Effector memory CD8-positive, alpha-beta T cell (primary cell): Measurements from ENCODE around the gene EHF.

Experiments
- ATAC-seq: fragments of 150-1000 bp; cut with Tn5 transposase; replicated peaks from 2 replicates; pipeline ENCODE4 v1.10.0; 2021; ENCODE audit warnings: mild to moderate bottlenecking, moderate library complexity
- DNase-seq, 3 experiments: peaks; one replicate each; pipeline ENCODE4 v3.0.0; 2021
- H3K27ac Mint-ChIP-seq, 2 donors: one replicate each; pipeline ENCODE4 v1.8.0; 2022; ENCODE audit warnings: mild to moderate bottlenecking in 2 of 2, mixed read lengths in 2 of 2, moderate library complexity in 2 of 2
- H3K27me3 Mint-ChIP-seq, 2 donors: one replicate each; pipeline ENCODE4 v1.8.0; 2022; ENCODE audit warnings: mixed read lengths in 2 of 2
- H3K36me3 Mint-ChIP-seq: one replicate; pipeline ENCODE4 v1.8.0; 2022; ENCODE audit warnings: mild to moderate bottlenecking, moderate library complexity, mixed read lengths; ENCODE audit not compliant: insufficient read depth
- H3K4me1 Mint-ChIP-seq, 2 donors: one replicate each; pipeline ENCODE4 v1.8.0; 2022; ENCODE audit warnings: low read depth in 2 of 2, mixed read lengths in 2 of 2
- H3K4me3 Mint-ChIP-seq, 2 donors: one replicate each; pipeline ENCODE4 v1.8.0; 2022; ENCODE audit warnings: mild to moderate bottlenecking in 2 of 2, mixed read lengths in 2 of 2, moderate library complexity in 2 of 2
- H3K9me3 Mint-ChIP-seq, 2 donors: one replicate each; pipeline ENCODE4 v1.8.0; 2022; ENCODE audit warnings: mixed read lengths in 2 of 2

Gene EHF

GRCh38 chr11:34646431-34646830 is 25.5 kb downstream of the EHF start:
- ATAC-seq (no peak), DNase-seq (no peak)
- no peaks in the 10 kb centered on the region for H3K9me3 Mint-ChIP-seq
- H3K27me3 Mint-ChIP-seq = peaks cover 21 to 54% of the 10 kb centered on the region in 2 donors
- H3K27ac Mint-ChIP-seq = no peak overlapping the region
- H3K36me3 Mint-ChIP-seq = peaks cover 9% of the 10 kb centered on the region
- no peak overlapping the region for H3K4me3 Mint-ChIP-seq
- H3K4me1 Mint-ChIP-seq = peaks cover 17 to 22% of the 10 kb centered on the region in 2 donors

GRCh38 chr11:34647131-34647530 is 26.2 kb downstream of the EHF start:
- ATAC-seq = no peak
- peaks cover 20 to 24% of the 10 kb centered on the region in 2 donors for H3K4me1 Mint-ChIP-seq
- DNase-seq = no peak

DNA sequence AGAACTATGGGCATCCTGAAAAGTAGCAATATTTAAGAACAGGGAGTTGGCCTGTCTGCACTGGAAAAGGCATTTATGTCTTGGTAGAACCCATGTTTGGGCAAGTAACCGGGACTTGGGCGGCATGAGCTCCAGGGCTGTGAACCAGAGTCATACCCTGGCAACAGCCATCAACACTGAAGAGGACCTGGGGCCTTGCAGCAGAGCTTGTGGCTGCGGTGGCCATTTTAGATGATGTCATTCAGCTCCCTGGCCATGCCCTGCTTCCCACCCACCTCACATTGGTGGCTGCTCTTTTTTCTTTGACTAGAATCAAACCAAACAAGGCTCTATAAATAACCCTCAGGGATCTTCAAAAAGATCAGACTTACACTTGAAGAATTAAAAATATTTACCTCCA is 26.6 kb downstream of the EHF start:
- H3K27me3 Mint-ChIP-seq = peaks cover 22 to 51% of the 10 kb centered on the region in 2 donors
- peak overlapping the region in 1 of 2 donors; percentile 17 for H3K27ac Mint-ChIP-seq
- H3K4me3 Mint-ChIP-seq = no peak overlapping the region
- ATAC-seq = no peak
- no peak for DNase-seq
- H3K36me3 Mint-ChIP-seq = peaks cover 9% of the 10 kb centered on the region
- no peaks in the 10 kb centered on the region for H3K9me3 Mint-ChIP-seq
- H3K4me1 Mint-ChIP-seq = peaks cover 21 to 24% of the 10 kb centered on the region in 2 donors

More at GRCh38 chr11:34647131-34647530, 26.2 kb downstream of the EHF start:
- Mint-ChIP-seq H3K27me3 (peaks cover 21 to 51% of the 10 kb centered on the region in 2 donors), H3K4me3 (no peak overlapping the region), H3K9me3 (no peaks in the 10 kb centered on the region), H3K36me3 (peaks cover 9% of the 10 kb centered on the region), H3K27ac (no peak overlapping the region)

DNA sequence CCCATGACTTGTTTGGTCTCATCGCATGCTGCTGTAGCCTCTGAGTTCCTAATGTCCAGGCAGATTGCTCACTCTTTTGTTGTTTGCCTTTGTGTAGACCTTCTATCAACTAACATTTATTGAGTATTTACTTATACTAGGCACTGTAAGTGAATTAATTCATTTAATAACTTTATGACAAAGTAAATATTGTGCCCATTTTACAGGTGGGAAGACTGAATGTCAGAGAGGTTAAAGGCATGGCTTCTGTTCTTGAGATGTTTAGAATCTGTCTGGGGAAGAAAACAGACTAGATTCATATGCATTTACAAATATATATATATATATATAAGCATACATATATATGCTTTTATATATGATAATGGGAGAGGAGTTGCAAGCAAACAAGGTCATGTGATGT is 27.1 kb downstream of the EHF start:
- peaks cover 22 to 51% of the 10 kb centered on the region in 2 donors for H3K27me3 Mint-ChIP-seq
- no peak for ATAC-seq
- no peaks in the 10 kb centered on the region for H3K9me3 Mint-ChIP-seq
- H3K4me1 Mint-ChIP-seq = peaks cover 24 to 25% of the 10 kb centered on the region in 2 donors
- no peak for DNase-seq
- H3K36me3 Mint-ChIP-seq = peaks cover 9% of the 10 kb centered on the region
- H3K27ac Mint-ChIP-seq = peak overlapping the region in 1 of 2 donors; percentile 17
- no peak overlapping the region for H3K4me3 Mint-ChIP-seq

DNA sequence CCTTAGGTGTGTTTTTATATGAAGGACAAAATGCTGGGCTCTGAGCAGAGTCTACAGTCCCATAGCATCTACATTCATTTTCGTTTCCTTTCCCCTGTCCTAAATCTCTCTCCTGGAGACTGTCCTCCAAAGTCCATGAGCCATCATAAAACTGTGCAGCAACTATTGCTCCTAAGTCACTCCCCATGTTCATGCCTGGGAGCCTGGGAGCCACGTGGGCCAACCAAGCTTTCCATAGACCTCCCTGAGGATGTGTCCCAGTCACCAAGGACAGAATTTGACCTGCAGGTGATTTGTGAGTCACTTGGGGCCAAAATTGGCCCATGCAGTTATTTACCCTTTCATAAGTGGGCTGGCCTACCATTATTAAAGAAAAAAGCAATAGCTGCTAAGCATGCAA is 28.7 kb downstream of the EHF start:
- Mint-ChIP-seq H3K4me1 (peaks cover 28 to 31% of the 10 kb centered on the region in 2 donors), H3K36me3 (peaks cover 9% of the 10 kb centered on the region), H3K4me3 (peak overlapping the region in 1 of 2 donors; percentile 42), H3K27ac (no peak overlapping the region), H3K9me3 (no peaks in the 10 kb centered on the region), H3K27me3 (peaks cover 31 to 52% of the 10 kb centered on the region in 2 donors)
- no peak for ATAC-seq
- DNase-seq = no peak

DNA sequence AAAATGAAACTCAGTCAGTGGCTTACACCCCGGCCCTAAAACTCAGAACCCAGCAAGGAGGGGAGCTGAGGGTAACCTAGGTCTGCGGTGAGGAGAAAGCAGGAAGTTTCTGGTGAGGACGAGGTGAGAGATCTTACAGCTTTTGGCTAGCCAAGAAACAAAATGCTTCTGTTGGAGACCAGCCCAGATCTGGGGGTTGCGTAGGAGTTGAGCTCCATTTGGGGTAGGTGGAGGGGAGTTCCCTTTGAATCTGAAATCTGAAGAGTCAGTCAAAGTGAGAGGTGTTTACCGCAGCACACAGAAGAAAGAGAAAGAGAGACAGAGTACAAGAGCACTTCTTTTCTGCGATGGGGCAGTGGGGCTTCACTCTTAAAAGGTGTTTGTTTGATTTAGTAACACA is 29.6 kb downstream of the EHF start:
- Mint-ChIP-seq H3K4me1 (peaks cover 25 to 31% of the 10 kb centered on the region in 2 donors), H3K4me3 (peak overlapping the region; percentile 42 to 49), H3K27me3 (peaks cover 31 to 56% of the 10 kb centered on the region in 2 donors), H3K36me3 (peaks cover 9% of the 10 kb centered on the region), H3K27ac (peak overlapping the region; percentile 15 to 26), H3K9me3 (no peaks in the 10 kb centered on the region)
- ATAC-seq (peak; percentile 92), DNase-seq (peak; percentile 75 to 80 (median 80))

- Mint-ChIP-seq H3K27ac (no peak overlapping the region), H3K27me3 (peaks cover 39 to 56% of the 10 kb centered on the region in 2 donors), H3K9me3 (peaks cover 0 to 5% of the 10 kb centered on the region in 2 donors), H3K4me1 (peaks cover 23 to 31% of the 10 kb centered on the region in 2 donors), H3K36me3 (peaks cover 9% of the 10 kb centered on the region), H3K4me3 (peak overlapping the region in 1 of 2 donors; percentile 34)
- ATAC-seq (no peak), DNase-seq (no peak)
Measured at GRCh38 chr11:34651551-34651950, 30.7 kb downstream of the EHF start.

GRCh38 chr11:34652191-34652973 is 31.5 kb downstream of the EHF start:
- Mint-ChIP-seq H3K4me1 (peaks cover 19 to 31% of the 10 kb centered on the region in 2 donors), H3K36me3 (peaks cover 9% of the 10 kb centered on the region), H3K27me3 (peaks cover 47 to 59% of the 10 kb centered on the region in 2 donors), H3K27ac (no peak overlapping the region), H3K9me3 (peaks cover 0 to 7% of the 10 kb centered on the region in 2 donors), H3K4me3 (no peak overlapping the region)
- ATAC-seq = no peak
- no peak for DNase-seq

- Mint-ChIP-seq H3K27ac (no peak overlapping the region), H3K4me1 (peaks cover 19 to 31% of the 10 kb centered on the region in 2 donors), H3K36me3 (peaks cover 9% of the 10 kb centered on the region), H3K27me3 (peaks cover 49 to 57% of the 10 kb centered on the region in 2 donors), H3K4me3 (no peak overlapping the region), H3K9me3 (peaks cover 0 to 7% of the 10 kb centered on the region in 2 donors)
- DNase-seq (no peak), ATAC-seq (no peak)
Measured at GRCh38 chr11:34653031-34653430, 32.1 kb downstream of the EHF start.

- no peak for DNase-seq
Measured at GRCh38 chr11:34653851-34654482, 33.1 kb downstream of the EHF start.

DNA sequence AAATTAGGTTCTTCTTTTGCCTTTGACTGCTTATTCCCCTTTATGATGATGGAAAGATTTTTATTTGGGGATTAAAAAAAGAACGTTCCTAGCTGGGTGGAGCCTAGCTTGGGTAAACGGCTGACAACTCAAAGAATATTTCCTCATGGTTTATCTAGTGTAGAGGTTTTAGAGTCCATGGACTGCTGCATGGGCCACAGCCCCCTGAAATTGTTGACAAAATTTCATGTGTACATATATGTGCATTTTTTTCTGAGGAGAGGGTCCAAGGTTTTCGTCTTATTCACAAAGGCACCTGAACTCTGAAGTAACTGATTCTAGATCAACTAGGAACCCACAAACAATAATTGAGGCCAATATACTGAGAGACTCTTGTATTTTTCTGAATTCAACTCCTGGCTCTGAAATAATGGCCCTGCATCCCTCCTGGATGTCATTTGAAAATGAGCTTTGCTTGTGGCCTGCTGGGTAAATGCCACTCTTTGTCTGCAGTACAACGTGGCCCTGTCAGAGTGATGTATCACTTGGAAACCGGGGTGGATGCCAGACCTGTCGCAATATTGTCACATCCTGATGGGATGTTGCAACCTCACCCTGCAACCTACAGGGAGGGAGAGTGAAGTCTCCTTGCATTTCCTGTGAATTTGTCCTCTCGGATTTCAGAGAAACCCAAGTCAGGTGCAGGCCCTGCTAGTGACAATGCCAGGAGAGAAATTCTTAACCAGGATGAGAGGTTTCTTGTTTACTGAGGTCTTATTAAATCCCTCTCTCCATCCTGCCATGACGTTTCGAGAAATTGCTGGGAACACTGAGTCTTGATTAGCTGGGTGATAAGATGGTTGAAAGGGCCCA is 33.8 kb downstream of the EHF start:
- Mint-ChIP-seq H3K9me3 (peaks cover 0 to 7% of the 10 kb centered on the region in 2 donors), H3K36me3 (peaks cover 9% of the 10 kb centered on the region), H3K4me3 (no peak overlapping the region), H3K27me3 (peaks cover 66 to 74% of the 10 kb centered on the region in 2 donors), H3K4me1 (peaks cover 19 to 29% of the 10 kb centered on the region in 2 donors), H3K27ac (no peak overlapping the region)
- DNase-seq = no peak
- no peak for ATAC-seq

More at GRCh38 chr11:34653851-34654482, 33.1 kb downstream of the EHF start:
- Mint-ChIP-seq H3K4me1 (peaks cover 19 to 31% of the 10 kb centered on the region in 2 donors), H3K27me3 (peaks cover 58 to 66% of the 10 kb centered on the region in 2 donors), H3K4me3 (no peak overlapping the region), H3K27ac (no peak overlapping the region), H3K9me3 (peaks cover 0 to 7% of the 10 kb centered on the region in 2 donors), H3K36me3 (peaks cover 9% of the 10 kb centered on the region)
- ATAC-seq = no peak

DNA sequence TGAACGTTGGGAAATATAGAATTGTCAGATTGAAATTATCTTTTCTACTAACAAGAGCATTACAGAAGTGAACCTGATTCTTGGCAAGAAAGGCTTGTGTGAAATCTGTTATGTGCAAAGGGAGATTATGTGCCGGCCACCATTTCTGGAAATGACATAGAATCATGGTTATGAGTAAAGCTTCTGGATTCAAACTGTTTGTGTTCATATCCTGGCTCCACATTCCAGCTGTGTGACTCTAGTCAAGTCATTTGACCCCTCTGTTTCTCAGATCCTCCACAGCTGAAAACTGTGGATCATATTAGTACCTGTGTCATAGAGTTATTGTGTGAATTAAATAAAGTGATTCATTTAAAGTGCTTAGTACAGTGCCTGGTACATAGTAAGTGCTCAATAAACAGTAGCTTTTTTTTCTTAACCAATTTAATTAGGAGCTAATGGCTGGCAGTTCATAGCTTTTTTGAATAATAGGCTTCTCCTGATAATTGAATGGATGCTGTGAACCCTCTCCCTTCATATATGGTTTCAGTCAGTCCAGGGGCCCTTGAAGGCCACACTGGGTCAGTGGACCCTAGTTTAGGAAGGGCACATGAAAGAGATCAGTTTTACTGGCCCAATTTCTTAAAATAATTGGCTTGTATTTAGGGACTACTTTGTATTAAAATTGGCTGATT is 34.6 kb downstream of the EHF start:
- Mint-ChIP-seq H3K9me3 (peaks cover 0 to 7% of the 10 kb centered on the region in 2 donors), H3K27ac (no peak overlapping the region), H3K4me1 (peaks cover 14 to 21% of the 10 kb centered on the region in 2 donors), H3K36me3 (peaks cover 2% of the 10 kb centered on the region), H3K27me3 (peaks cover 69 to 77% of the 10 kb centered on the region in 2 donors), H3K4me3 (no peak overlapping the region)
- DNase-seq = no peak
- ATAC-seq = no peak
